Motor neuron (in vitro differentiated cells): Measurements from ENCODE around the gene TTC39A. TPM values are rescaled to one million over a fixed set of nuclear protein-coding genes. Genes with fewer than 3 reads are reported as not detected.

Experiments
- ATAC-seq, 8 experiments: fragments of 200-7000 bp; cut with Tn5 transposase; replicated peaks in 6 of 8; 2 replicates each; pipeline ENCODE4 v1.8.0; 2021; ENCODE audit warnings: mild to moderate bottlenecking in 8 of 8, moderate library complexity in 8 of 8
- H3K27ac ChIP-seq, 2 donors: fragments of 250-450 bp; sonication (Bioruptor Pico); 2 replicates each; pipeline ENCODE4 v1.9.0; 2021; ENCODE audit warnings: antibody characterized with exemption in 2 of 2, mild to moderate bottlenecking in 2 of 2, moderate library complexity in 1 of 2
- H3K4me1 ChIP-seq, 2 donors: fragments of 250-450 bp; sonication (Bioruptor Pico); replicated peaks in 1 of 2; 2 replicates each; pipeline ENCODE4 v1.6.1; 2021; ENCODE audit warnings: antibody characterized with exemption in 2 of 2, mild to moderate bottlenecking in 2 of 2, moderate library complexity in 1 of 2
- H3K4me3 ChIP-seq, 5 donors: fragments of 250-450 bp; sonication (Bioruptor Pico); 2 replicates each; pipeline ENCODE4 v1.9.0; 2021; ENCODE audit warnings: antibody characterized with exemption in 5 of 5, mild to moderate bottlenecking in 5 of 5, moderate library complexity in 4 of 5
- WGBS, 10 experiments: fragments of 450-650 bp; shearing (Covaris generic); methylation state at CpG; one replicate each; pipeline ENCODE4 v1.0.0; 2022; 5-methylcytosine and 5-hydroxymethylcytosine counted together
- in situ Hi-C, 9 experiments: fragments of 400-800 bp; cut with MboI; loops; one replicate each; pipeline ENCODE4 v1.15.0; 2021; ENCODE audit warnings: low sequenced_read_pairs in 9 of 9, low pct_unique_long_range_greater_than_20kb in 2 of 9; ENCODE audit not compliant: unreplicated experiment in 9 of 9
- total RNA-seq, 8 experiments: library from RNA; unstranded; fragments of 300-600 nt; gene quantifications; 2 replicates each; pipeline versions ENCODE4 v1.2.3 to v1.2.4, GENCODE V29; 2022

The TTC39A gene
- total RNA-seq, 8 experiments from 2014 or later: 1.1 to 4.8 (median 2.2) TPM

DNA sequence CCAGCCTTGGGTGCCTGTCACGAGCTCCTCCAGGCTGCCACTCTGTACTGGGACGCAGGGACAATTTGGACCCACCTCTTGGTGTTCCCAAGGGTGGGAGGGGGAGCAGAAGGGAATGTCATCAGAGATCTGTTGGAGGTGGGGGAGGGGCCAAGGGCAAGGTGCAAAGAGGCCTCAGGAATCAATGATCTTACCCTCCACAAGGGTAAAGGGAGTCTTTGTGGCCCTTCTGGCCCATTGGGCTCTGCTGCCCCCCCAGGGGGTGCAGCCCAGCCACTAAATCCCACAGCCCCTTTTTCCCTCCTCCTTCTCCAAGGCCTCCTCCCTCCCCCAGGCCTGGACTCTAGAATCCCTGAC, 8.5 kb downstream of the TTC39A start:
- in situ Hi-C loops: no loop called here
- Histone ChIP-seq H3K4me3 (no peak overlapping the region), H3K27ac (no peak overlapping the region), H3K4me1 (peaks cover 0 to 2% of the 10 kb centered on the region in 2 donors)
- WGBS, 10 experiments: 100% methylated on average over 1 of the region's 2 CpGs; no CpG with 5 or more reads in 9 of the 10 experiments
- ATAC-seq: no peak

DNA sequence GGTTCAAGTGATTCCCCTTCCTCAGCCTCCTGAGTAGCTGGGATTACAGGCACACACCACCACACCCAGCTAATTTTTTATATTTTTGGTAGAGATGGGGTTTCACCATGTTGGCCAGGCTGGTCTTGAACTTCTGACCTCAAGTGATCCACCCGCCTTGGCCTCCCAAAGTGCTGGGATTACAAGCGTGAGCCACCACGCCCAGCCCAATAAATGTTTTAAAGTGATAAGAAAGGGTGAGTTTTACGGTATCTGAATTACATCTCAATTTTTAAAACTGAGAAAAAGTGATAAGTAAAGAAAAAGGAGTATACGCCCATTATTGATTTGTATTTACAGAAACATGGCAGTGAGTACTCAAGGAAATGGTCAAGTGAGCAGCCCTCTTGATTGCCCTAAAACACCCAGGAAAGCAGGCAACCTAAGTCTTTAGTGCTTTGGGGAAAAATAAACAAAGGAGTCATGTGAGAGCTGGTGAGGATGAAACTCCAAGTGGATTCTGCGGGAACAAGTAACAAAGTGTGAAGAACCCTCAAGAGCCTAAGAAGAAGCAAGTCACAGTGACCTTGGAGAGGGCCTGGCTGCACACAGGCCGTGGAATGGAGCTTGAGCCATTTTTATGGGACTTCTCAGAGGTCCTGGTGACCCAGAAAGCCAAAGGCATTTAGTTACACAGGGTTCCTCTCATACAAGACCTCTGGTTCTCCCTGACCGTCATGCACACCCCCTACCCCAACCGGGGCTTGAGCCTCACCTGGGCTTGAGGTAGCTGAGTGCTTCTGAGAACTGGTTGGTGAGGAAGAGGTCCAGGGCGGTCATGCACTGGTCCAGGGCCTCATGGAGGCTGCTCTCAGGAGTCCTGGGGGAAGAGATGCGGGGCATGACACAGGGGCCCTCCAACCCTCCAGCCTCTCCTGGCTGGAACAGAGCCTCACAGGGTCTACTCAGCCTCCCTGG, 9.1 kb downstream of the TTC39A start:
- Histone ChIP-seq H3K27ac (no peak overlapping the region), H3K4me3 (no peak overlapping the region), H3K4me1 (peaks cover 0 to 2% of the 10 kb centered on the region in 2 donors)
- in situ Hi-C loops: no loop called here
- WGBS, 10 experiments: 86 to 100% (median 93%) methylated on average over 1 to 10 of the region's 11 CpGs; no CpG with 5 or more reads in 1 of the 10 experiments
- no peak for ATAC-seq

GRCh38 chr1:51317798-51318197, 12.6 kb downstream of the TTC39A start:
- H3K27ac ChIP-seq: no peak overlapping the region
- ATAC-seq: no peak
- no peak overlapping the region for H3K4me3 ChIP-seq
- 73 to 100% (median 85%) methylated on average over 1 to 7 of the region's 7 CpGs; no CpG with 5 or more reads in 2 of the 10 experiments for WGBS, 10 experiments
- in situ Hi-C loops: no loop called here
- H3K4me1 ChIP-seq: no peaks in the 10 kb centered on the region

- in situ Hi-C loops: no loop called here
- Histone ChIP-seq H3K4me1 (no peaks in the 10 kb centered on the region), H3K27ac (no peak overlapping the region), H3K4me3 (no peak overlapping the region)
- WGBS, 10 experiments: 43 to 100% (median 71%) methylated on average over 1 to 3 of the region's 4 CpGs; no CpG with 5 or more reads in 2 of the 10 experiments
- ATAC-seq: no peak
Measured at GRCh38 chr1:51316846-51317120, 13.6 kb downstream of the TTC39A start.

DNA sequence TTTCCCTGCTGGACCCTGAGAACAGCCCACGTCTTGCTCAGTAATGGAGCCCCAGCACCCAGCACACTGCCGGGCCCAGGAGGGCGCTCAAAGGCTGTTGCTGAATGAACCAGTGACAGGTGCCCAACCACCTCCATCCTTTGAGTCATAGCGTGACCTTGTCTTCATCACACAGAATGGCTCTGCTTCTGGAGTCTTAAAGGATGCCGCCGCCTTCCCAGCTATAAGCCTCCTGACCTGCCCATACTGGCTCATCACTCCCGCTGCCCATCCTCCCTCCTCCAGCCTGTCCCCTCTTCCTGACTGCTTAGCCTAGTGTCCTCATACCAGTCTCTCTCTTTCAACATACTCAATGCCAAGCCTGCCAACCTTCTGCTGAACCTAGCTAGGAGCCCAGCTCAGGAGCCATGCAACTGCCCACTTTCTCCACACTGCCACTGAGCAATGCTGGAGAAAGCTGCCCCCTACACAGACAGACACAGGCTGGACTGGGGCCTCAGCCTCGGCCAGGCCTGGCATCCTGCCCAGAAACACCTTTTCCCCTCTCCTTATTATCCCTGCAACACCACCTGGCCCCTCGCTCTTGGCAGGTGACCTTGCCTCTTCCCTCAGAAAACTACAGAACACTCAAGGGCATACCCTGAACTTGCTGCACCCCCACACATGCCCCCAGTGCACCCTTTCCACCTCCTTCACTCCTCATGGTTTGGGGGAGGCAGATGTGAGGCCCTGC, 14.1 kb downstream of the TTC39A start:
- in situ Hi-C loops: no loop called here
- H3K4me1 ChIP-seq: no peaks in the 10 kb centered on the region
- H3K27ac ChIP-seq: no peak overlapping the region
- 88 to 100% (median 96%) methylated on average over 1 to 8 of the region's 9 CpGs; no CpG with 5 or more reads in 2 of the 10 experiments for WGBS, 10 experiments
- peak in 1 of 8 experiments; percentile 12 for ATAC-seq
- no peak overlapping the region for H3K4me3 ChIP-seq

DNA sequence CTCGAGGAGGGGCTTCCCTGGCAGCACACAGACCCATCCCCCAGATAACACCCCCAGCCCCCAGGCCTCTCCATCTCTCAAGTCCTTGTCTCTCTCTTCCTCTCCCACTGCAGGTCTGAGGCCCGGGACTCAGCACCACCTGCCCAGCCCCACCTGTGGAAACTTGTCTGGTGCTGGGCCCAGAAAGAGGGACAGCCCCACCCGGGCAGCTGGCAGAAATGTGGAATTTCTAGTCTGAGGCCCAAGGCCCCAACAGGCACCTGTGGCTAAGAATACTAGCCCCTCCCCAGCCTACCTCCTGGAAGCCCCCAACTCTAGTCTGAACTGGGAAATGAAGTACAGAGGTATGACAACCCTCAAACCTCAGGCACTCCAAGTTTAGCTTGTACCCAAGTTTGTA, 15.4 kb downstream of the TTC39A start:
- in situ Hi-C loops: no loop called here
- Histone ChIP-seq H3K4me1 (no peaks in the 10 kb centered on the region), H3K4me3 (no peak overlapping the region), H3K27ac (no peak overlapping the region)
- WGBS, 10 experiments: 39 to 80% (median 56%) methylated on average over 2 to 3 of the region's 3 CpGs; no CpG with 5 or more reads in 6 of the 10 experiments
- no peak for ATAC-seq

DNA sequence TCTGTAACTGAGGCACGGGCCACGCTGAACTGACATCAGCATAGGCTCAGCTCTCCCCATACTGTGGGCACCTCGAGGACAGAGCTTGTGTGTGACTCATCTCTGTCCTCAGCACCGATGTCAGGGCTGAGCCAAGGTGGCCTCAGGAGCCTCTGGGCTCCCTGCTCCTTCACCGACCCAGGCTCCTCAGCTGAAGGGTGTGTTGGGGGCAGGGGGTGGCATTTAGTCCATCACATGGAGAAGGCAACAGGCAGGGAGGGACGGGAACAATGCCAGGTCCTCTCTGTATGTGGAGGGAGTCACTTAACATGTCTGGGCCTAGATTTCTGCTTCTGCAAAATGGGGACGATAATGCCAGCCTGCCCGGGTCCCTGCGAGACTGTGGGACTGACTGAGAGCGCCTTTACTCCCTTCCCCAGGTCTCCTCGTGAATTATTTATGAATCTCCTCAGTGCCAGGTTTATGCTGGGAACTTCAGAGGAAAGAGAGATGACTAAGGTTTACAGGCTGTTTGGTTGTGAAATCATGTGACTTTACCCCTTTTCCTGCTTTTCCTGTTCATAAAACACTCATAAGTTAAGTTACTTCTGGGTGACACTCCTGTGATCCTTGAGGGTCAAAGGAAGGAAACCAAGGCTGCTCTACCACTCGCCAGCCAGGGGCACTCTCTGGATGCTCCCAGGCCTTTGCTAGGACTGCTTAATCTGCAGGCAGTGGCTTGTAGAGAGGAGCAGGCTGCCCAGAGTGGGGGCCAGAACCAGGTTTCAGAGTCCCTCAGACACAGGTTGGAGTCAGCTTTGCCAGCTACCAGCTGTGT, 16.2 kb downstream of the TTC39A start:
- peak; percentile 70 to 91 (median 87) for ATAC-seq

GRCh38 chr1:51313268-51313852, 17.0 kb downstream of the TTC39A start:
- no peaks in the 10 kb centered on the region for H3K4me1 ChIP-seq
- in situ Hi-C loops: no loop called here
- no peak overlapping the region for H3K27ac ChIP-seq
- H3K4me3 ChIP-seq: no peak overlapping the region
- WGBS, 10 experiments: 82 to 100% (median 91%) methylated on average over 1 to 5 of the region's 5 CpGs; no CpG with 5 or more reads in 7 of the 10 experiments
- peak in 7 of 8 experiments; percentile 6 to 59 (median 9) for ATAC-seq

More for the DNA sequence above, 16.2 kb downstream of the TTC39A start:
- in situ Hi-C loops: no loop called here
- WGBS, 10 experiments: 30 to 100% (median 81%) methylated on average over 1 to 9 of the region's 12 CpGs; no CpG with 5 or more reads in 1 of the 10 experiments
- H3K4me3 ChIP-seq: no peak overlapping the region
- no peaks in the 10 kb centered on the region for H3K4me1 ChIP-seq
- H3K27ac ChIP-seq: no peak overlapping the region

- in situ Hi-C loops: no loop called here
- no peak overlapping the region for H3K27ac ChIP-seq
- H3K4me1 ChIP-seq: no peaks in the 10 kb centered on the region
- WGBS, 10 experiments: 83 to 100% (median 100%) methylated on average over 1 to 2 of the region's 4 CpGs; no CpG with 5 or more reads in 6 of the 10 experiments
- no peak overlapping the region for H3K4me3 ChIP-seq
- no peak for ATAC-seq
Measured at GRCh38 chr1:51312718-51313117, 17.6 kb downstream of the TTC39A start.

DNA sequence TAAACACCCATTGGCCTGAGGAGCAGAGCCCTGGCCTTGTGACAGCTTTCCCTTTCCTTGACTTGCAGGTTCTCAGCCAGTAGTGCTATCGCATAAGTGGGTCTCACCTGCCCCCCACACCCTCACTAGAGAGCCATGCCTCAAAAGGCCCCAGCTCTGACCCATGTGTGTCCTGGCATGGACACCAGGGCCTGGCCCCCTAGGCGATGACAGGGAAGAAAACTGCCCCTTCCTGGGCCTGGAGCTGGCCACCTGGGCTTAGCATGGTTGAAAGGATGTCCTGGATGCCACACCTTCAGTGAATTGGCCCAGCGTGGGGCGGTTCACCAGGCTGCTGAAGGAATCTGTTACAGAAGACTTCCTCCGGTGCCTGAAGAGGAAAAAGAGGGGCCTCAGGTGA, 18.5 kb downstream of the TTC39A start:
- 57 to 100% (median 92%) methylated on average over 1 to 5 of the region's 5 CpGs; no CpG with 5 or more reads in 3 of the 10 experiments for WGBS, 10 experiments
- Histone ChIP-seq H3K4me1 (no peaks in the 10 kb centered on the region), H3K4me3 (no peak overlapping the region), H3K27ac (no peak overlapping the region)
- no peak for ATAC-seq
- in situ Hi-C loops: no loop called here

- H3K4me1 ChIP-seq: no peaks in the 10 kb centered on the region
- H3K27ac ChIP-seq: no peak overlapping the region
- in situ Hi-C loops: no loop called here
- WGBS, 10 experiments: 40 to 92% (median 82%) methylated on average over 1 to 12 of the region's 15 CpGs
- peak in 4 of 8 experiments; percentile 31 to 48 (median 40) for ATAC-seq
- no peak overlapping the region for H3K4me3 ChIP-seq
Measured at GRCh38 chr1:51310871-51311613, 19.3 kb downstream of the TTC39A start.

GRCh38 chr1:51309291-51309690, 21.1 kb downstream of the TTC39A start:
- ATAC-seq: no peak
- H3K4me1 ChIP-seq: peaks cover 0 to 6% of the 10 kb centered on the region in 2 donors
- in situ Hi-C loops: no loop called here
- no peak overlapping the region for H3K27ac ChIP-seq
- H3K4me3 ChIP-seq: no peak overlapping the region
- 76 to 100% (median 83%) methylated on average over 1 to 8 of the region's 8 CpGs; no CpG with 5 or more reads in 4 of the 10 experiments for WGBS, 10 experiments
